ENCODE data around the gene DARS1.

GRCh38 chr2:135947483-135947882, 37.9 kb downstream of the DARS1 start:
- TF ChIP-seq ZNF274 (IDR thresholded peaks at IDR 0.05; ENCODE audit: low read length) (no peak), ZNF274 (tag by site-specific recombination; IDR thresholded peaks at IDR 0.05; ENCODE audit: borderline replicate concordance) (no peak), CTCF (tag by site-specific recombination; IDR thresholded peaks at IDR 0.05) (no peak), ZNF248 (tag by site-specific recombination; IDR thresholded peaks at IDR 0.05) (no peak), IKZF3 (tag by site-specific recombination; IDR thresholded peaks at IDR 0.05) (no peak), ZBTB49 (tag by site-specific recombination; IDR thresholded peaks at IDR 0.05; ENCODE audit: low read depth) (no peak), ZNF501 (tag by site-specific recombination; IDR thresholded peaks at IDR 0.05) (no peak), BCL11A (tag by site-specific recombination; IDR thresholded peaks at IDR 0.05; ENCODE audit: low read depth) (no peak), PBX3 (CRISPR knock-in tag; IDR thresholded peaks at IDR 0.05) (no peak), GLIS2 (tag by site-specific recombination; IDR thresholded peaks at IDR 0.05) (no peak), BCL11B (tag by site-specific recombination; IDR thresholded peaks at IDR 0.05; ENCODE audit: low read depth) (no peak), ZNF133 (tag by site-specific recombination; IDR thresholded peaks at IDR 0.05) (no peak), ZEB2 (tag by site-specific recombination; IDR thresholded peaks at IDR 0.05) (no peak)

Data from HEK293 (cell line).